ENCODE results near the gene PRKCE.

DNA sequence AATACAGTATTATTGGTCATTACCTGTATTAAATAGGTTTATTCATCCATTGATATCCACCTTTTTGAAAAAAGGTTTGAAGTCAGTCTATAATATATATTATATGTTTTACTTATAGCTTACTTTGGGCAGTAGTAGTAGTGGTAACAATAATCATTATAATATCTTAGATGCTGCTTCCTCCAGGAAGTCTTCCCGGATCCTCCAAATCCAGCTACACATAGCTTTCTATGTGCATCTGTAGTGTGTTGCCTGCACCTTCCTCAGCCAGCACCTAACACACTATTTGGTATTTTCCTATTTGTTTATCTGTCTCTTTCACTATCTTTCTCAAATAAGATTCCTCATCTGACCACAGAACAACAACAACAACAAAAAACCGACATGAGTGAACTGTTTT is 81.0 kb downstream of the PRKCE start:
- TF ChIP-seq, protein P1, sequence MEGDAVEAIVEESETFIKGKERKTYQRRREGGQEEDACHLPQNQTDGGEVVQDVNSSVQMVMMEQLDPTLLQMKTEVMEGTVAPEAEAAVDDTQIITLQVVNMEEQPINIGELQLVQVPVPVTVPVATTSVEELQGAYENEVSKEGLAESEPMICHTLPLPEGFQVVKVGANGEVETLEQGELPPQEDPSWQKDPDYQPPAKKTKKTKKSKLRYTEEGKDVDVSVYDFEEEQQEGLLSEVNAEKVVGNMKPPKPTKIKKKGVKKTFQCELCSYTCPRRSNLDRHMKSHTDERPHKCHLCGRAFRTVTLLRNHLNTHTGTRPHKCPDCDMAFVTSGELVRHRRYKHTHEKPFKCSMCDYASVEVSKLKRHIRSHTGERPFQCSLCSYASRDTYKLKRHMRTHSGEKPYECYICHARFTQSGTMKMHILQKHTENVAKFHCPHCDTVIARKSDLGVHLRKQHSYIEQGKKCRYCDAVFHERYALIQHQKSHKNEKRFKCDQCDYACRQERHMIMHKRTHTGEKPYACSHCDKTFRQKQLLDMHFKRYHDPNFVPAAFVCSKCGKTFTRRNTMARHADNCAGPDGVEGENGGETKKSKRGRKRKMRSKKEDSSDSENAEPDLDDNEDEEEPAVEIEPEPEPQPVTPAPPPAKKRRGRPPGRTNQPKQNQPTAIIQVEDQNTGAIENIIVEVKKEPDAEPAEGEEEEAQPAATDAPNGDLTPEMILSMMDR (conservative IDR thresholded peaks at IDR 0.05; ENCODE audit: low read depth, low read length) = no peak
- TF ChIP-seq EZH2 (IDR thresholded peaks at IDR 0.05; ENCODE audit: borderline replicate concordance, low read depth, low read length, poor library complexity, severe bottlenecking) = no peak
